ENCODE data around the gene ISCU. TPM values are rescaled to one million over a fixed set of nuclear protein-coding genes. Genes with fewer than 3 reads are reported as not detected.

The ISCU gene
- total and polyA plus RNA-seq, 2 of the 8 experiments (the other 6 are each of a cell fraction or from before 2014, with no cell fraction given) = 72.1 to 78.1 TPM

DNA sequence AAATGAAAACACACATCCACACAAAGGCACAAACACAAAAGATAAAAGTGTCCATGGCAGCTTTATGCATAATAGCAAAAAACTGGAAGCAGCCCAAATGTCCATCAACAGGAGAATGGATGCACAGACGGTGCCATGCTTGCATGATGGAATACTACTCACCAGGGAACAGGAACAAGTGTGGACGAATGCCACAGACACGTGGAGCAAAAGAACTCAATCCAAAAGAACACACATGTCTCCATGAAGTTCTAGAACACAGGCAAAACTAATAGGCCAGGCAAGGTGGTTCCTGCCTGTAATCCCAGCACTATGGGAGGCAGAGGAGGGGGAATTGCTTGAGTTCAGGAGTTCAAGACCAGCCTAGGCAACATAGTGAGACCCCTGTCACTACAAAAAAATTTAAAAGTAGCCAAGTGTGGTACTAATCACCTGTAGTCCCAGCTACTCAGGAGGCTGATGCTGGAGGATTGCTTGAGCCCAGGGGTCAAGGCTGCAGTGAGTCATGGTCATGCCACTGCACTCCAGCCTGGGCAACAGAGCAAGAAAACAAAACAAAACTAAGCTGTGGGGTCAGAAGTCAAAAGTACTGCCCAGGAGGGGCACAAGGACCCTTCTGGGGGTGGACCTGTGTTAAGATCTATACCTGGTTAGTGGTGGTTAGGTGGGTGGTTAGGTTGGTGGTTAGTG is 42.7 kb downstream of the ISCU start:
- H3K4me2 ChIP-seq (ENCODE audit: insufficient read depth in 1 of 2, low read depth in 2 of 2, low read length in 2 of 2) = no peak overlapping the region
- H3K27me3 ChIP-seq (replicated peaks in 1 of 4; ENCODE audit: control insufficient read depth in 3 of 4, extremely low read depth in 1 of 4, insufficient read depth in 3 of 4, low read length in 3 of 4) = no peaks in the 10 kb centered on the region
- no peak overlapping the region for H2BK5ac ChIP-seq (ENCODE audit: low read depth, low read length)
- peaks cover 0 to 8% (median 0%) of the 10 kb centered on the region in 4 experiments; a peak in 2 of 7 replicates for H3K4me1 ChIP-seq (replicated peaks in 1 of 4; ENCODE audit: control insufficient read depth in 3 of 4, insufficient read depth in 4 of 4, low read length in 3 of 4)
- H4K91ac ChIP-seq (replicated peaks; ENCODE audit: insufficient read length, low read length) = no peak overlapping the region
- H2BK12ac ChIP-seq (ENCODE audit: low read depth, low read length) = no peak overlapping the region
- WGBS, 2 experiments (ENCODE audit: extremely low coverage in 1 of 2, insufficient coverage in 1 of 2, insufficient read length in 1 of 2, insufficient replicate concordance in 2 of 2, low coverage in 1 of 2, low lambda C conversion rate in 2 of 2, missing lambda C conversion rate in 1 of 2) = 85% methylated on average over 3 of the region's 3 CpGs; no CpG with 5 or more reads in 1 of the 2 experiments
- H3K9me3 ChIP-seq (ENCODE audit: insufficient read depth in 2 of 2, low read depth in 1 of 2, low read length in 1 of 2) = no peaks in the 10 kb centered on the region
- H3K79me1 ChIP-seq (ENCODE audit: low read depth, low read length) = no peaks in the 10 kb centered on the region
- H3K36me3 ChIP-seq (ENCODE audit: control insufficient read depth in 2 of 4, insufficient read depth in 4 of 4, low read length in 3 of 4) = no peaks in the 10 kb centered on the region
- ChIA-PET CTCF (ENCODE audit: partially characterized antibody) (interaction anchor here (0.8 to 22.5 kb wide), 6 partner anchors 12 to 154 kb away, joined by 3 to 523 read pairs (median 7); partner anchors contain the start of genes ISCU and SART3), POLR2A (ENCODE audit: partially characterized antibody) (interaction anchor here (0.5 to 1.6 kb wide), 5 partner anchors 8 to 867 kb away, joined by 3 to 7 read pairs (median 4); no protein-coding TSS in a partner anchor)
- TF ChIP-seq RXRA (IDR thresholded peaks at IDR 0.05; ENCODE audit: insufficient read depth, low read depth, low read length) = no peak
- no peak for TF ChIP-seq EP300 (IDR thresholded peaks at IDR 0.05; ENCODE audit: borderline replicate concordance in 1 of 2, low read depth in 2 of 2, low read length in 2 of 2)
- no peak for TF ChIP-seq POU5F1 (IDR thresholded peaks at IDR 0.05; ENCODE audit: low read depth, low read length)
- TF ChIP-seq KDM4A (IDR thresholded peaks at IDR 0.05; ENCODE audit: low read depth, low read length, severe bottlenecking) = no peak
- TF ChIP-seq RBBP5 (IDR thresholded peaks at IDR 0.05; ENCODE audit: borderline replicate concordance, low read depth, low read length) = no peak
- no peak for TF ChIP-seq CHD2 (IDR thresholded peaks at IDR 0.05; ENCODE audit: low read length)
- TF ChIP-seq BACH1 (IDR thresholded peaks at IDR 0.05; ENCODE audit: low read length) = no peak; the same call in 1 of the 2 replicates
- TF ChIP-seq NRF1 (IDR thresholded peaks at IDR 0.05; ENCODE audit: low read depth, low read length) = no peak
- TF ChIP-seq ZNF274 (IDR thresholded peaks at IDR 0.05; ENCODE audit: borderline replicate concordance, extremely low read depth, low read length) = no peak
- no peak for TF ChIP-seq ATF2 (IDR thresholded peaks at IDR 0.05; ENCODE audit: low read length)
- H4K20me1 ChIP-seq (replicated peaks in 1 of 2; ENCODE audit: control insufficient read depth in 1 of 2, insufficient read depth in 2 of 2, low read length in 2 of 2) = no peaks in the 10 kb centered on the region
- no peak overlapping the region for H3K4ac ChIP-seq (replicated peaks; ENCODE audit: insufficient read length, low read depth, low read length)
- no peak overlapping the region for H3K23ac ChIP-seq (ENCODE audit: insufficient read length)
- no peak overlapping the region for H4K8ac ChIP-seq (ENCODE audit: extremely low read depth, insufficient read depth, low read length)
- H2AK5ac ChIP-seq (ENCODE audit: low read depth, low read length) = no peak overlapping the region
- H3K79me2 ChIP-seq (ENCODE audit: control insufficient read depth in 1 of 2, insufficient read depth in 2 of 2, low read length in 2 of 2) = no peaks in the 10 kb centered on the region
- no peak overlapping the region for H2BK20ac ChIP-seq (ENCODE audit: low read length)
- peak; percentile 39 for FAIRE-seq
- H2BK15ac ChIP-seq (ENCODE audit: low read length) = no peak overlapping the region
- no peak overlapping the region for H3K56ac ChIP-seq (replicated peaks; ENCODE audit: insufficient read length, low read depth, low read length)
- H3K18ac ChIP-seq (ENCODE audit: extremely low read depth, low read length) = no peak overlapping the region
- no peak overlapping the region for H2AFZ ChIP-seq (ENCODE audit: low read length)
- no peak overlapping the region for H2BK120ac ChIP-seq (replicated peaks; ENCODE audit: low read depth, low read length)
- no peak for DNase-seq (ENCODE audit: low read depth in 1 of 2, low spot score in 2 of 2)
- no peak overlapping the region for H3K27ac ChIP-seq (ENCODE audit: low read depth, low read length)
- H3K23me2 ChIP-seq (ENCODE audit: low read depth, low read length) = peaks cover 9% of the 10 kb centered on the region; the same call in 1 of the 2 replicates
- H3K9ac ChIP-seq (replicated peaks in 1 of 4; ENCODE audit: extremely low read depth in 1 of 4, low read depth in 3 of 4, low read length in 3 of 4) = no peak overlapping the region
- H4K5ac ChIP-seq (ENCODE audit: insufficient read length, low read depth, low read length) = no peak overlapping the region
- H3K14ac ChIP-seq (ENCODE audit: insufficient read length) = no peak overlapping the region
- no peak overlapping the region for H3K4me3 ChIP-seq (ENCODE audit: extremely low read depth in 1 of 4, insufficient read depth in 2 of 4, low read depth in 3 of 4, low read length in 4 of 4)

Measured in H1 (cell line).